GM12801 (cell line): ENCODE data around the gene HES2.

Experiments
- TF ChIP-seq, protein P1 (sequence below): IDR thresholded peaks from one replicate; pipeline ENCODE4 v1.5.1; 2011; ENCODE audit warnings: control low read depth; ENCODE audit not compliant: insufficient read length; ENCODE audit errors: extremely low read depth

HES2 gene

DNA sequence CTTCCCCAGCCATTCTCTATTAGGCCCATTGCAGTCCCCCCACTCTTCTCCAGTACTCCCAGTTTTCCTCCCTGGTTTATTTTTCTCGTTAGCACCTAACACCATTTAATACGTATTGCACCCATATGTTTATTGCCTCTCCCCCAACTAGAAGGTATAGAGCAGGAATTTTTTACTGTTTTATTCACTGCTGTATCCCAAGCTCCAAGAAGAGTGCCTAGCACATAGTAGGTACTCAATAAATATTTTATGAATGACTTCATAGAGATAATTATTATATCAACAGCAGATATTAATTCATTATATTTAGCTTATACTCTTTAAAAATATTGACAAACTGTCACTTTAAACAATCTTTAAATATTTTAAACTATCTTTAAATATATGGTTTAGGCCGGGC, 20.4 kb downstream of the HES2 start:
- TF ChIP-seq, protein P1, sequence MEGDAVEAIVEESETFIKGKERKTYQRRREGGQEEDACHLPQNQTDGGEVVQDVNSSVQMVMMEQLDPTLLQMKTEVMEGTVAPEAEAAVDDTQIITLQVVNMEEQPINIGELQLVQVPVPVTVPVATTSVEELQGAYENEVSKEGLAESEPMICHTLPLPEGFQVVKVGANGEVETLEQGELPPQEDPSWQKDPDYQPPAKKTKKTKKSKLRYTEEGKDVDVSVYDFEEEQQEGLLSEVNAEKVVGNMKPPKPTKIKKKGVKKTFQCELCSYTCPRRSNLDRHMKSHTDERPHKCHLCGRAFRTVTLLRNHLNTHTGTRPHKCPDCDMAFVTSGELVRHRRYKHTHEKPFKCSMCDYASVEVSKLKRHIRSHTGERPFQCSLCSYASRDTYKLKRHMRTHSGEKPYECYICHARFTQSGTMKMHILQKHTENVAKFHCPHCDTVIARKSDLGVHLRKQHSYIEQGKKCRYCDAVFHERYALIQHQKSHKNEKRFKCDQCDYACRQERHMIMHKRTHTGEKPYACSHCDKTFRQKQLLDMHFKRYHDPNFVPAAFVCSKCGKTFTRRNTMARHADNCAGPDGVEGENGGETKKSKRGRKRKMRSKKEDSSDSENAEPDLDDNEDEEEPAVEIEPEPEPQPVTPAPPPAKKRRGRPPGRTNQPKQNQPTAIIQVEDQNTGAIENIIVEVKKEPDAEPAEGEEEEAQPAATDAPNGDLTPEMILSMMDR, result no peak

DNA sequence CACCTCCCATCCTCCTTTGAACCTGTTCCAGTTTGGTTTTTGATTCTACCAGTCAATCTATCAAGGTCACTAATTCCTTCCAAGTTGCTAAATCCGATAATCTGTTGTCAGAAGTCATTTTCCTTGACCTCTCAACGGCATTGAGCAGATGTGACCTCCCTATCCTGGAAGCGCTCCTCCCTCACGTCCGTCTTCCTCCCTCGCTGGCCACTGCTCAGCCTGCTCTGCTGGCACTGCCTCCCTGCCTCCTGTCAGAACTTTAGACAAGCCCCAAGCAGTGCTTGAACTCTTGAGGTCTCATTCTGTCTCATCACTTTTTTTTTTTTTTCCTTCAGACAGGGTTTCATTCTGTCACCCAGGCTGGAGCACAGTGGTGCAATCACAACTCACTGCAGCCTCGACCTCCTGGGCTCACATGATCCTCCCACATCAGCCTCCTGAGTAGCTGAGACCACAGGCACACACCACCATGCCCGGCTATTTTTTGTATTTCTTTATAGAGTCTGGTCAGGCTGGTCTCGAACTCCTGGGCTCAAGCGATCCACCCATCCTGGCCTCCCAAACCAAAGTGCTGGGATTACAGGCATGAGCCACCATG, 21.8 kb downstream of the HES2 start:
- TF ChIP-seq, protein P1, result no peak

DNA sequence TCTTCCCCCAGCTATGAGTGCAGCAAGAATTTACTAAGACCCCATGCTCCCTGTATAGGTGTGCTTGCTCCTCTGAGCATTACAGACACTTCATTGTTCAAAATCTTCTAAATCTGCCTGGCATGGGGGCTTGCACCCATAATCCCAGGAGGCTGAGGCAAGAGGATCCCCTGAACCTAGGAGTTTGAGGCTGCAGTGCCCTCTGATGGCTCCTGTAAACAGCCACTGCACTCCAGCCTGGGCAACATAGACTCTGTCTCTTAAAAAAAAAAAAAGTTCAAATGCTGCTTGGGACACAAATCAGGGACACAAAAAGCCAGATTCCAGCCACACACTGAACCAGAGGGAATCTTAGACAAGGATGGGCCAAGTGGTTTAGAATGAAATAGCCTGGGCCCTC, 22.7 kb downstream of the HES2 start:
- TF ChIP-seq, protein P1, result no peak

DNA sequence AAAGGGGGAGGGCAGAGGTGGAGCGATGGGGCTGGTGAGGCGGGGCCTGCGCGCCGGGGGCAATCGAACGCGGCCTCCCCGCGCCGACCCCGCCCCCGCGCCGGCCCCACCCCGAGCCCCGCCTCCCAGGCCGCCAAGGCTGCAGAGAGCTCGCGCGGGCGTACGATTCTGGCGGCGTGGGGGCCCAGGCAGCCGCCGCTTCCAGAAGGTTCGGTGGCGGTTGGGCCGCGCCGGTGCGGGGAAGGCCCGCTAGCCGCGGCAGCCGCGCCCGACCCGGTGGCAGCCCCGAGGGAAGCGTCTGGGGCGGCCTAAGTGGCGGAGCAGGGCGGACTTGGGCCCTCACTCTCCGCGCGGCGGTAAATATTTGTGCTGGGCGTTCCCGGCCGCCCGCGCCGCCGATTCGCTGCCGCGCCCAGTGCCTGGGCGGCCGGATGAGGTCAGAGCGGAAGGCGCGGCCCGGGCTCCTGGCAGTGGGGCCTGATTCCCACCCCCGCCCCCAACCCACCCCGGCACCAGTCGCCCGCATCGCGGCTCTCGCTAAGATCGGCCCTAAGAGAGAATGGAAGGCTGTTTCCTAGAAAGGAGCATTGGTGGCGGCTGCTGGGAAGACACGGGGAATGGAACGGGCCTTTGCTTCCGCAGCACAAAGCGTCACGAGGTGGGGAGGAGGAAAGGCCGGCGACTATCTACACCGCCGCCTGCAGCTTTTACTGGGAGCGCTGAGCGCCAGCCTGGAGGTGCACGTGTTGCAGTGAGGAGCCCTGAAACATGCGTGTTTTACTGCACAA, 26.1 kb downstream of the HES2 start, which contains the start of gene ACOT7:
Gene ACOT7, minus strand, starts transcription at position 368 of the 788 bp plus-strand sequence. CDS start 368 bp downstream, outside the sequence.
- TF ChIP-seq, protein P1, result no peak

DNA sequence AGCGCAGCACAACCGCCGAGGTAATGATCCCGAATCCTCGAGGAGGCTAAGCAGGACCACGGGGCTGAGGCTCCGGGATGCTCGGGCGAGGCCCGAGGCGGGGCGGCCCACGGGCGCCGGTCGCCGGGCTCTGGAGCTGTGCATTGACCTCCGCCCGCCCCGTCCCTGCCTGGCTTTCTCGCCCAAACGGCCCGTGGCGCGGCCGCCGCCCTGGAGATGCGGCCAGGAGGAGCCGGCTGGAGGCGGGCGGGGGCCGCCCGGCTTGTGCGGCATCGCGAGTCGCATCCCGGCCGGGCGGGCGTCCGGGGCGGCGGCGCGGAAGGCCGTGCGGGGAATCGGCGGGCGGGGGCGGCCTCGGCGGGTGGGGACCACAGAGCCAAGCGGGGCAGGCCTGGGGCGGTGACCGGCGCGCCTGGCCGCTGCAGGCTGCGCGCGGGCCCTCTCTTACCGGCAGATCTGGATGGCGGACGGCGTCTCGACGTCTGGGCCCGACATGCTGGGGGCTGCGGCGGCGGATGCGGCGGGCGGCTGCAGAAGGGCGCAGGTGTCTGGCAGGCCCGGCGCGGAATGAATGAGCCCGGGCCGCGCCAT, 26.8 kb downstream of the HES2 start:
- TF ChIP-seq, protein P1, result no peak

DNA sequence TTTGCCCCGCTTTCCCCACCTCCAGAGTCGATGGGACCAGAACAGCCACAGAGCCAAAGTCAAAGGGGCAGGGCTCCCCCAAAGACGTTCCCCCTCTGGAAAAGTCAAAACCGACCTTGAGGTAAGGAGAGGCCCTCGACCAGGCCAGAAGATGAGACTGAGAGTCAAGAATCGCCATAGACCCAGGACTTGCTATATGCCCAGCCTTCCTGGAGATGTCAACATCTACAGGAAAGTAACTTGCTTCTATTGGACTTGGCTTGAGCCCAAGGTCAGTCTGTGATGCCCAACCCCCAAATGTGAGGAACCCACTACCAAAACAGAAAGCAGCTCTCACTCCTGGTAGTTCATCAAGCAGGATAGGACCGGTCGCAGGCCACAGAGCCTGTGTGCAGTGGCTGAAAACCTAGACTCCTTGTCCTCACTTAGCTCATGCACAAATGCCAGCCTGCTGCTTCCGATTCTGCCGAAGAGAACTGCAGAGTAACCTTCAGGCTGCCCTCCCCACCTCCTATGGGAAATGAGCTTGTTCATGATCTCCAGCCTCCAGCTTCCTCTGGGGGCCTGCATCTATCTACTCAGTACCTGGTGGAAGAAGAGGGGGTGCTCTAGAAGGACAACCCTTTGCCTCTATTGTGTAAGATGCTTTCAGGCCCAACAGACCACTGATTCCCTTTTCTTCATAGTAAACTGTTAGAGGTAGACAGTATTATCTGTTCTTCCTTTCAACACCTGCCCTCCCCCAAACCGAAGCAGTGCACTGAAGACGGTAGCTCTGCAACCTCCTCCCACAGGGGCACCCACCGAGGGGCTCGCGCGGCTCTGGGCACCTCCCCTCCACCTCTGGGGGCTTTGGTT, 27.5 kb downstream of the HES2 start:
- TF ChIP-seq, protein P1, result no peak

DNA sequence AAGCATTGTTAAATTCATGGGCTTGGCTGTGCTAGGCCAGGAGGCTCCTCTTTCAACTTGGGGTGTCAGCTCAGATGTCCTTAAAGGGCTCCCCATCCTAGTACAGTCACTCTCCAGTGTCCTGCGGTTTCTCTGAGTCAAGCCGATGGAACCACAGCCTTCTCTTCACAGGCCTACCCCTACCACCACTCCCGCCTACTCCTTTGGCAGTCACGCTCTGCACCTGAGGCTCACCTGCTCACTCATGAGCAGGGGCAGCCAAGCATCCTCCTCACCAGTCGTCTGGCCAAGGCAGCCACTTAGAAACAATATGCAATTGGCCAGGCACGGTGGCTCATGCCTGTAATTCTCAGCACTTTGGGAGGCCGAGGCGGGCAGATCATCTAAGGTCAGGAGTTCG, 29.7 kb downstream of the HES2 start:
- TF ChIP-seq, protein P1, result no peak
